Liver (tissue), 9 donors: ENCODE results near the gene MAGI1. TPM values are rescaled to one million over a fixed set of nuclear protein-coding genes. Genes with fewer than 3 reads are reported as not detected.

Experiments used
- DNase-seq: peaks from one replicate; pipeline ENCODE4 v3.0.0-alpha.2; 2017; ENCODE audit warnings: low spot score
- H3K27ac ChIP-seq, 2 donors: one replicate each; pipeline ENCODE4 v1.7.0; 2013; ENCODE audit warnings: inconsistent platforms in 2 of 2, low read length in 2 of 2, control low read depth in 1 of 2, low read depth in 1 of 2, mild to moderate bottlenecking in 1 of 2
- H3K27me3 ChIP-seq, 4 donors: one replicate each; pipeline versions ENCODE4 v1.6.1 to v1.7.0; 2013; ENCODE audit warnings: low read length in 3 of 4, inconsistent platforms in 1 of 4, mild to moderate bottlenecking in 1 of 4, moderate library complexity in 1 of 4; ENCODE audit not compliant: control insufficient read depth in 4 of 4, insufficient read depth in 4 of 4
- H3K36me3 ChIP-seq, 4 donors: one replicate each; pipeline versions ENCODE4 v1.6.1 to v1.7.0; 2013; ENCODE audit warnings: low read length in 3 of 4, mild to moderate bottlenecking in 3 of 4, low read depth in 1 of 4, moderate library complexity in 1 of 4; ENCODE audit not compliant: control insufficient read depth in 4 of 4, insufficient read depth in 3 of 4
- H3K4me1 ChIP-seq, 4 donors: one replicate each; pipeline versions ENCODE4 v1.6.1 to v1.7.0; 2013; ENCODE audit warnings: low read length in 3 of 4, mild to moderate bottlenecking in 3 of 4, moderate library complexity in 1 of 4; ENCODE audit not compliant: control insufficient read depth in 4 of 4, insufficient read depth in 4 of 4
- H3K4me3 ChIP-seq, 3 donors: one replicate each; pipeline versions ENCODE4 v1.6.1 to v1.7.0; 2013; ENCODE audit warnings: low read length in 3 of 3, control low read depth in 1 of 3, low read depth in 1 of 3, mild to moderate bottlenecking in 1 of 3
- H3K9ac ChIP-seq, 2 donors: one replicate each; pipeline ENCODE4 v1.7.0; 2013; ENCODE audit warnings: low read length in 2 of 2, mild to moderate bottlenecking in 2 of 2, moderate library complexity in 2 of 2, control low read depth in 1 of 2, low read depth in 1 of 2
- H3K9me3 ChIP-seq, 4 donors: one replicate each; pipeline versions ENCODE4 v1.6.1 to v1.7.0; 2013; ENCODE audit warnings: low read length in 3 of 4; ENCODE audit not compliant: control insufficient read depth in 4 of 4
- EGR1 ChIP-seq, 2 donors: IDR thresholded peaks; 2 replicates each; pipeline ENCODE4 v1.6.1; 2016 to 2018; ENCODE audit warnings: antibody characterized with exemption in 2 of 2, low read depth in 2 of 2
- FOXA1 ChIP-seq: IDR thresholded peaks from 2 replicates; pipeline ENCODE4 v1.6.1; 2016; ENCODE audit warnings: antibody characterized with exemption
- FOXA2 ChIP-seq: IDR thresholded peaks from 2 replicates; pipeline ENCODE4 v1.6.1; 2016; ENCODE audit warnings: antibody characterized with exemption
- GABPA ChIP-seq, 2 donors: IDR thresholded peaks in 1 of 2; conservative IDR thresholded peaks in 1 of 2; 2 replicates each; pipeline ENCODE4 v1.6.1; 2016; ENCODE audit warnings: antibody characterized with exemption in 2 of 2, mild to moderate bottlenecking in 1 of 2, moderate library complexity in 1 of 2
- HNF4A ChIP-seq, 2 donors: conservative IDR thresholded peaks; 2 replicates each; pipeline ENCODE4 v1.6.1; 2016; ENCODE audit warnings: antibody characterized with exemption in 2 of 2, mild to moderate bottlenecking in 2 of 2
- HNF4G ChIP-seq: IDR thresholded peaks from 2 replicates; pipeline ENCODE4 v1.6.1; 2016; ENCODE audit warnings: antibody characterized with exemption
- JUND ChIP-seq, 2 donors: IDR thresholded peaks; 2 replicates each; pipeline ENCODE4 v1.6.1; 2016; ENCODE audit warnings: antibody characterized with exemption in 2 of 2
- NR2F2 ChIP-seq: IDR thresholded peaks from 2 replicates; pipeline ENCODE4 v1.6.1; 2016; ENCODE audit warnings: antibody characterized with exemption
- RAD21 ChIP-seq, 2 donors: IDR thresholded peaks; 2 replicates each; pipeline ENCODE4 v1.6.1; 2016; ENCODE audit warnings: antibody characterized with exemption in 2 of 2, mild to moderate bottlenecking in 2 of 2
- RXRA ChIP-seq, 2 donors: IDR thresholded peaks; 2 replicates each; pipeline ENCODE4 v1.6.1; 2017 to 2018; ENCODE audit warnings: antibody characterized with exemption in 2 of 2, mild to moderate bottlenecking in 1 of 2
- SP1 ChIP-seq: IDR thresholded peaks from 2 replicates; pipeline ENCODE4 v1.6.1; 2018; ENCODE audit warnings: antibody characterized with exemption, mild to moderate bottlenecking
- TAF1 ChIP-seq: conservative IDR thresholded peaks from 2 replicates; pipeline ENCODE4 v1.6.1; 2016; ENCODE audit warnings: antibody characterized with exemption, mild to moderate bottlenecking
- YY1 ChIP-seq: IDR thresholded peaks from 2 replicates; pipeline ENCODE4 v1.6.1; 2016; ENCODE audit warnings: antibody characterized with exemption, mild to moderate bottlenecking
- WGBS: extraction: QIAGEN DNeasy Blood & Tissue Kit; methylation state at CpG from one replicate; pipeline ENCODE4 v1.1.7; 2013; 5-methylcytosine and 5-hydroxymethylcytosine counted together
- polyA plus RNA-seq, 2 donors: library from polyadenylated mRNA; stranded (reverse) in 1 of 2; unstranded in 1 of 2; fragments of 200-250 nt in 1 of 2; fragments of >200 nt in 1 of 2; fragmentation: Nextera tagmentation in 1 of 2; extraction: Ambion mirVana in 1 of 2; gene quantifications; one replicate each; pipeline versions ENCODE4 v1.2.1 to v1.2.3, GENCODE V29; 2013 to 2015
- total RNA-seq, 2 donors: library from RNA; depleted of rRNA; stranded (reverse); fragments of >200 nt; gene quantifications; one replicate each; pipeline ENCODE4 v1.2.3, GENCODE V29; 2014
- TF ChIP-seq, protein P1 (sequence below): IDR thresholded peaks from 2 replicates; pipeline ENCODE4 v1.6.1; 2016; ENCODE audit warnings: antibody characterized with exemption, mild to moderate bottlenecking
- TF ChIP-seq, protein P2 (sequence below): IDR thresholded peaks from 2 replicates; pipeline ENCODE4 v1.6.1; 2016; ENCODE audit warnings: antibody characterized with exemption
- TF ChIP-seq, protein P3 (sequence below): IDR thresholded peaks from 2 replicates; pipeline ENCODE4 v1.6.1; 2016; ENCODE audit warnings: antibody characterized with exemption
- TF ChIP-seq, protein P4 (sequence below): IDR thresholded peaks from 2 replicates; pipeline ENCODE4 v1.6.1; 2016; ENCODE audit warnings: antibody characterized with exemption
- TF ChIP-seq, protein P5 (sequence below): fragments of 150-350 bp; IDR thresholded peaks from 2 replicates; pipeline ENCODE4 v1.5.1; 2017; ENCODE audit warnings: improper control_type of control experiment, low read depth, low read length; ENCODE audit not compliant: missing input control
- donor health status: healthy.
- donor health status: healthy.
- donor health status: healthy.
- donor health status: healthy.
- donor health status: healthy.

MAGI1 gene
- total and polyA plus RNA-seq, 4 donors: 9.6 to 68.8 (median 14.0) TPM

DNA sequence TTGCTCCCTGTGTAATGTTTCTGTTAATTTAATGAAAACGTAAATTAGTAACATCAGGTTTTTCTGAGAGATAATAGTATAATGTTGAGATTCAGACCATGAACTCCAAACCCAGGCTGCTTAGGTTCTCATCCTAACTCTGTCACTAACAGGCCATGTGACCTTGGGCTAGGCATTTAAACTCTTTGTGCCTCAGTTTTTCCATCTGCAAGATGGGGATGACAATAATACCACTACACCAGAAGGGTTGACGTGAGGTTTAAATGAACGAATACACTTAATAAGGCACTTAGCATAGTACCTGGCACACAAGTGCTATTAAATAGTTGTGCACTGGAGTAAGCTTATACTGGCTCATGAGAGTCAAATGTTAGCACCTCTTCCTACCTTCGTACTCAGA is 370.8 kb downstream of the MAGI1 start:
- WGBS: 95% methylated on average over 4 of the region's 4 CpGs
- H3K9ac ChIP-seq: no peak overlapping the region
- H3K36me3 ChIP-seq: no peaks in the 10 kb centered on the region
- TF ChIP-seq HNF4A (conservative IDR thresholded peaks at IDR 0.05) (no peak), EGR1 (IDR thresholded peaks at IDR 0.05; ENCODE audit: low read depth in 2 of 2) (no peak), RXRA (IDR thresholded peaks at IDR 0.05) (no peak), RAD21 (IDR thresholded peaks at IDR 0.05) (no peak), SP1 (no peak), FOXA2 (no peak), FOXA1 (no peak), JUND (IDR thresholded peaks at IDR 0.05) (no peak), GABPA (IDR thresholded peaks at IDR 0.05 in 1 of 2, conservative IDR thresholded peaks at IDR 0.05 in 1 of 2) (no peak), HNF4G (no peak), NR2F2 (no peak), YY1 (no peak), TAF1 (no peak)
- TF ChIP-seq, protein P1, sequence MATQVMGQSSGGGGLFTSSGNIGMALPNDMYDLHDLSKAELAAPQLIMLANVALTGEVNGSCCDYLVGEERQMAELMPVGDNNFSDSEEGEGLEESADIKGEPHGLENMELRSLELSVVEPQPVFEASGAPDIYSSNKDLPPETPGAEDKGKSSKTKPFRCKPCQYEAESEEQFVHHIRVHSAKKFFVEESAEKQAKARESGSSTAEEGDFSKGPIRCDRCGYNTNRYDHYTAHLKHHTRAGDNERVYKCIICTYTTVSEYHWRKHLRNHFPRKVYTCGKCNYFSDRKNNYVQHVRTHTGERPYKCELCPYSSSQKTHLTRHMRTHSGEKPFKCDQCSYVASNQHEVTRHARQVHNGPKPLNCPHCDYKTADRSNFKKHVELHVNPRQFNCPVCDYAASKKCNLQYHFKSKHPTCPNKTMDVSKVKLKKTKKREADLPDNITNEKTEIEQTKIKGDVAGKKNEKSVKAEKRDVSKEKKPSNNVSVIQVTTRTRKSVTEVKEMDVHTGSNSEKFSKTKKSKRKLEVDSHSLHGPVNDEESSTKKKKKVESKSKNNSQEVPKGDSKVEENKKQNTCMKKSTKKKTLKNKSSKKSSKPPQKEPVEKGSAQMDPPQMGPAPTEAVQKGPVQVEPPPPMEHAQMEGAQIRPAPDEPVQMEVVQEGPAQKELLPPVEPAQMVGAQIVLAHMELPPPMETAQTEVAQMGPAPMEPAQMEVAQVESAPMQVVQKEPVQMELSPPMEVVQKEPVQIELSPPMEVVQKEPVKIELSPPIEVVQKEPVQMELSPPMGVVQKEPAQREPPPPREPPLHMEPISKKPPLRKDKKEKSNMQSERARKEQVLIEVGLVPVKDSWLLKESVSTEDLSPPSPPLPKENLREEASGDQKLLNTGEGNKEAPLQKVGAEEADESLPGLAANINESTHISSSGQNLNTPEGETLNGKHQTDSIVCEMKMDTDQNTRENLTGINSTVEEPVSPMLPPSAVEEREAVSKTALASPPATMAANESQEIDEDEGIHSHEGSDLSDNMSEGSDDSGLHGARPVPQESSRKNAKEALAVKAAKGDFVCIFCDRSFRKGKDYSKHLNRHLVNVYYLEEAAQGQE: no peak
- TF ChIP-seq, protein P2, sequence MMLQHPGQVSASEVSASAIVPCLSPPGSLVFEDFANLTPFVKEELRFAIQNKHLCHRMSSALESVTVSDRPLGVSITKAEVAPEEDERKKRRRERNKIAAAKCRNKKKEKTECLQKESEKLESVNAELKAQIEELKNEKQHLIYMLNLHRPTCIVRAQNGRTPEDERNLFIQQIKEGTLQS: no peak
- TF ChIP-seq, protein P3, sequence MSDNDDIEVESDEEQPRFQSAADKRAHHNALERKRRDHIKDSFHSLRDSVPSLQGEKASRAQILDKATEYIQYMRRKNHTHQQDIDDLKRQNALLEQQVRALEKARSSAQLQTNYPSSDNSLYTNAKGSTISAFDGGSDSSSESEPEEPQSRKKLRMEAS: no peak
- TF ChIP-seq, protein P4, sequence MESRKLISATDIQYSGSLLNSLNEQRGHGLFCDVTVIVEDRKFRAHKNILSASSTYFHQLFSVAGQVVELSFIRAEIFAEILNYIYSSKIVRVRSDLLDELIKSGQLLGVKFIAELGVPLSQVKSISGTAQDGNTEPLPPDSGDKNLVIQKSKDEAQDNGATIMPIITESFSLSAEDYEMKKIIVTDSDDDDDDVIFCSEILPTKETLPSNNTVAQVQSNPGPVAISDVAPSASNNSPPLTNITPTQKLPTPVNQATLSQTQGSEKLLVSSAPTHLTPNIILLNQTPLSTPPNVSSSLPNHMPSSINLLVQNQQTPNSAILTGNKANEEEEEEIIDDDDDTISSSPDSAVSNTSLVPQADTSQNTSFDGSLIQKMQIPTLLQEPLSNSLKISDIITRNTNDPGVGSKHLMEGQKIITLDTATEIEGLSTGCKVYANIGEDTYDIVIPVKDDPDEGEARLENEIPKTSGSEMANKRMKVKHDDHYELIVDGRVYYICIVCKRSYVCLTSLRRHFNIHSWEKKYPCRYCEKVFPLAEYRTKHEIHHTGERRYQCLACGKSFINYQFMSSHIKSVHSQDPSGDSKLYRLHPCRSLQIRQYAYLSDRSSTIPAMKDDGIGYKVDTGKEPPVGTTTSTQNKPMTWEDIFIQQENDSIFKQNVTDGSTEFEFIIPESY: no peak
- TF ChIP-seq, protein P5, sequence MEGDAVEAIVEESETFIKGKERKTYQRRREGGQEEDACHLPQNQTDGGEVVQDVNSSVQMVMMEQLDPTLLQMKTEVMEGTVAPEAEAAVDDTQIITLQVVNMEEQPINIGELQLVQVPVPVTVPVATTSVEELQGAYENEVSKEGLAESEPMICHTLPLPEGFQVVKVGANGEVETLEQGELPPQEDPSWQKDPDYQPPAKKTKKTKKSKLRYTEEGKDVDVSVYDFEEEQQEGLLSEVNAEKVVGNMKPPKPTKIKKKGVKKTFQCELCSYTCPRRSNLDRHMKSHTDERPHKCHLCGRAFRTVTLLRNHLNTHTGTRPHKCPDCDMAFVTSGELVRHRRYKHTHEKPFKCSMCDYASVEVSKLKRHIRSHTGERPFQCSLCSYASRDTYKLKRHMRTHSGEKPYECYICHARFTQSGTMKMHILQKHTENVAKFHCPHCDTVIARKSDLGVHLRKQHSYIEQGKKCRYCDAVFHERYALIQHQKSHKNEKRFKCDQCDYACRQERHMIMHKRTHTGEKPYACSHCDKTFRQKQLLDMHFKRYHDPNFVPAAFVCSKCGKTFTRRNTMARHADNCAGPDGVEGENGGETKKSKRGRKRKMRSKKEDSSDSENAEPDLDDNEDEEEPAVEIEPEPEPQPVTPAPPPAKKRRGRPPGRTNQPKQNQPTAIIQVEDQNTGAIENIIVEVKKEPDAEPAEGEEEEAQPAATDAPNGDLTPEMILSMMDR: no peak
- DNase-seq: no peak
- peaks cover 3 to 21% (median 10%) of the 10 kb centered on the region in 4 donors for H3K4me1 ChIP-seq
- no peaks in the 10 kb centered on the region for H3K9me3 ChIP-seq
- no peaks in the 10 kb centered on the region for H3K27me3 ChIP-seq
- no peak overlapping the region for H3K27ac ChIP-seq
- no peak overlapping the region for H3K4me3 ChIP-seq
